ENCODE data around the gene ABLIM1.

DNA sequence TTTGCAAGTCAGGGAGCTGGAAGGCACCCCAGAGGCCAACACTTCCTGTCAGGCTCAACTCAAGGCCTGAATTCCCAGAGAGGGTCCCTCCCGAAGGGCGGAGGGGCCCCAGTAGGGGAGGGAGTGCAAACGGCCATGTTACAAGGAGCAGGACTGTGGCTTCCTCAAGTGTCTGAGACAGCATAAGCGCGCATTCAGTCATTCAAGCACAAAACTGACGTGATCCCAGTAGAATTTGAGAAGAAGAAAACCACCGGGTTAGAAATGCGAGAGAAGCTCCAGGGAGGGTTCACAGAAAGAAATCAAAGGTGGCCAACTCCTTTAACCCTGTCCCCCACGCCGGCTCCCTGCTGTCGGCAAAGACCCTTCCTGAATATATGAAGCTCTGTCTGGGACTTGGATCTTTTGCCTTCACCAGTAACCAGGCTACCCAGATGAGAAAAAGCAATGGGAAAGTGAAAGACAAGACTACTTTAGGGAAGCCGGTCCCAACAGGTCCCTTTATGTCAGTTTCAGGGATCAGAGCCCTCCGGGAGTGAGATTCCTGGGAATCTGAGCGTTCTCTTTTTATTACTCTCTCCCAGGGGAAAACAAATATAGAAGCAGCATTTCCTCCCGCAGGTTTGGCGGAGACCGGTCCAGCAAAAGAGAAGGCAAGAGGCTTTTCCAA, 255.1 kb downstream of the ABLIM1 start:
- TF ChIP-seq, protein P1, sequence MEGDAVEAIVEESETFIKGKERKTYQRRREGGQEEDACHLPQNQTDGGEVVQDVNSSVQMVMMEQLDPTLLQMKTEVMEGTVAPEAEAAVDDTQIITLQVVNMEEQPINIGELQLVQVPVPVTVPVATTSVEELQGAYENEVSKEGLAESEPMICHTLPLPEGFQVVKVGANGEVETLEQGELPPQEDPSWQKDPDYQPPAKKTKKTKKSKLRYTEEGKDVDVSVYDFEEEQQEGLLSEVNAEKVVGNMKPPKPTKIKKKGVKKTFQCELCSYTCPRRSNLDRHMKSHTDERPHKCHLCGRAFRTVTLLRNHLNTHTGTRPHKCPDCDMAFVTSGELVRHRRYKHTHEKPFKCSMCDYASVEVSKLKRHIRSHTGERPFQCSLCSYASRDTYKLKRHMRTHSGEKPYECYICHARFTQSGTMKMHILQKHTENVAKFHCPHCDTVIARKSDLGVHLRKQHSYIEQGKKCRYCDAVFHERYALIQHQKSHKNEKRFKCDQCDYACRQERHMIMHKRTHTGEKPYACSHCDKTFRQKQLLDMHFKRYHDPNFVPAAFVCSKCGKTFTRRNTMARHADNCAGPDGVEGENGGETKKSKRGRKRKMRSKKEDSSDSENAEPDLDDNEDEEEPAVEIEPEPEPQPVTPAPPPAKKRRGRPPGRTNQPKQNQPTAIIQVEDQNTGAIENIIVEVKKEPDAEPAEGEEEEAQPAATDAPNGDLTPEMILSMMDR (IDR thresholded peaks at IDR 0.05 in 2 of 3, conservative IDR thresholded peaks at IDR 0.05 in 1 of 3; ENCODE audit: control insufficient read depth in 2 of 3, extremely low read depth in 1 of 3, insufficient read depth in 1 of 3, low read depth in 3 of 3, low read length in 3 of 3), result no peak
- TF ChIP-seq RELA (IDR thresholded peaks at IDR 0.05; ENCODE audit: borderline replicate concordance, partially characterized antibody) (no peak), RFX5 (IDR thresholded peaks at IDR 0.05; ENCODE audit: low read depth, low read length) (no peak), EZH2 (IDR thresholded peaks at IDR 0.05; ENCODE audit: borderline replicate concordance, control insufficient read depth, low read depth, low read length) (no peak), RAD21 (IDR thresholded peaks at IDR 0.05; ENCODE audit: insufficient read depth, low read depth, low read length) (no peak), POLR2A (IDR thresholded peaks at IDR 0.05; ENCODE audit: low read depth, low read length) (no peak), YY1 (IDR thresholded peaks at IDR 0.05; ENCODE audit: low read depth, low read length) (no peak), IKZF2 (IDR thresholded peaks at IDR 0.05) (peak in 1 of 2 experiments; percentile 16; a peak in 1 of 4 replicates), CBFB (IDR thresholded peaks at IDR 0.05; ENCODE audit: low read depth) (no peak), CEBPB (IDR thresholded peaks at IDR 0.05; ENCODE audit: borderline replicate concordance in 1 of 2, low read depth in 2 of 2, low read length in 2 of 2) (no peak), RBBP5 (conservative IDR thresholded peaks at IDR 0.05) (no peak), MYC (IDR thresholded peaks at IDR 0.05; ENCODE audit: insufficient read depth, insufficient read length, insufficient replicate concordance, low read length, severe bottlenecking) (no peak)
- TF ChIP-seq, protein P2, sequence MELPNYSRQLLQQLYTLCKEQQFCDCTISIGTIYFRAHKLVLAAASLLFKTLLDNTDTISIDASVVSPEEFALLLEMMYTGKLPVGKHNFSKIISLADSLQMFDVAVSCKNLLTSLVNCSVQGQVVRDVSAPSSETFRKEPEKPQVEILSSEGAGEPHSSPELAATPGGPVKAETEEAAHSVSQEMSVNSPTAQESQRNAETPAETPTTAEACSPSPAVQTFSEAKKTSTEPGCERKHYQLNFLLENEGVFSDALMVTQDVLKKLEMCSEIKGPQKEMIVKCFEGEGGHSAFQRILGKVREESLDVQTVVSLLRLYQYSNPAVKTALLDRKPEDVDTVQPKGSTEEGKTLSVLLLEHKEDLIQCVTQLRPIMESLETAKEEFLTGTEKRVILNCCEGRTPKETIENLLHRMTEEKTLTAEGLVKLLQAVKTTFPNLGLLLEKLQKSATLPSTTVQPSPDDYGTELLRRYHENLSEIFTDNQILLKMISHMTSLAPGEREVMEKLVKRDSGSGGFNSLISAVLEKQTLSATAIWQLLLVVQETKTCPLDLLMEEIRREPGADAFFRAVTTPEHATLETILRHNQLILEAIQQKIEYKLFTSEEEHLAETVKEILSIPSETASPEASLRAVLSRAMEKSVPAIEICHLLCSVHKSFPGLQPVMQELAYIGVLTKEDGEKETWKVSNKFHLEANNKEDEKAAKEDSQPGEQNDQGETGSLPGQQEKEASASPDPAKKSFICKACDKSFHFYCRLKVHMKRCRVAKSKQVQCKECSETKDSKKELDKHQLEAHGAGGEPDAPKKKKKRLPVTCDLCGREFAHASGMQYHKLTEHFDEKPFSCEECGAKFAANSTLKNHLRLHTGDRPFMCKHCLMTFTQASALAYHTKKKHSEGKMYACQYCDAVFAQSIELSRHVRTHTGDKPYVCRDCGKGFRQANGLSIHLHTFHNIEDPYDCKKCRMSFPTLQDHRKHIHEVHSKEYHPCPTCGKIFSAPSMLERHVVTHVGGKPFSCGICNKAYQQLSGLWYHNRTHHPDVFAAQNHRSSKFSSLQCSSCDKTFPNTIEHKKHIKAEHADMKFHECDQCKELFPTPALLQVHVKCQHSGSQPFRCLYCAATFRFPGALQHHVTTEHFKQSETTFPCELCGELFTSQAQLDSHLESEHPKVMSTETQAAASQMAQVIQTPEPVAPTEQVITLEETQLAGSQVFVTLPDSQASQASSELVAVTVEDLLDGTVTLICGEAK (IDR thresholded peaks at IDR 0.05; ENCODE audit: borderline replicate concordance), result no peak
